Measurements from ENCODE around the gene PTPRG.

The PTPRG gene

GRCh38 chr3:61945657-61946056 is 384.3 kb downstream of the PTPRG start:
- TF ChIP-seq, protein P1, sequence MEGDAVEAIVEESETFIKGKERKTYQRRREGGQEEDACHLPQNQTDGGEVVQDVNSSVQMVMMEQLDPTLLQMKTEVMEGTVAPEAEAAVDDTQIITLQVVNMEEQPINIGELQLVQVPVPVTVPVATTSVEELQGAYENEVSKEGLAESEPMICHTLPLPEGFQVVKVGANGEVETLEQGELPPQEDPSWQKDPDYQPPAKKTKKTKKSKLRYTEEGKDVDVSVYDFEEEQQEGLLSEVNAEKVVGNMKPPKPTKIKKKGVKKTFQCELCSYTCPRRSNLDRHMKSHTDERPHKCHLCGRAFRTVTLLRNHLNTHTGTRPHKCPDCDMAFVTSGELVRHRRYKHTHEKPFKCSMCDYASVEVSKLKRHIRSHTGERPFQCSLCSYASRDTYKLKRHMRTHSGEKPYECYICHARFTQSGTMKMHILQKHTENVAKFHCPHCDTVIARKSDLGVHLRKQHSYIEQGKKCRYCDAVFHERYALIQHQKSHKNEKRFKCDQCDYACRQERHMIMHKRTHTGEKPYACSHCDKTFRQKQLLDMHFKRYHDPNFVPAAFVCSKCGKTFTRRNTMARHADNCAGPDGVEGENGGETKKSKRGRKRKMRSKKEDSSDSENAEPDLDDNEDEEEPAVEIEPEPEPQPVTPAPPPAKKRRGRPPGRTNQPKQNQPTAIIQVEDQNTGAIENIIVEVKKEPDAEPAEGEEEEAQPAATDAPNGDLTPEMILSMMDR (conservative IDR thresholded peaks at IDR 0.05; ENCODE audit: control insufficient read depth, insufficient read depth, low read depth, low read length) = no peak

DNA sequence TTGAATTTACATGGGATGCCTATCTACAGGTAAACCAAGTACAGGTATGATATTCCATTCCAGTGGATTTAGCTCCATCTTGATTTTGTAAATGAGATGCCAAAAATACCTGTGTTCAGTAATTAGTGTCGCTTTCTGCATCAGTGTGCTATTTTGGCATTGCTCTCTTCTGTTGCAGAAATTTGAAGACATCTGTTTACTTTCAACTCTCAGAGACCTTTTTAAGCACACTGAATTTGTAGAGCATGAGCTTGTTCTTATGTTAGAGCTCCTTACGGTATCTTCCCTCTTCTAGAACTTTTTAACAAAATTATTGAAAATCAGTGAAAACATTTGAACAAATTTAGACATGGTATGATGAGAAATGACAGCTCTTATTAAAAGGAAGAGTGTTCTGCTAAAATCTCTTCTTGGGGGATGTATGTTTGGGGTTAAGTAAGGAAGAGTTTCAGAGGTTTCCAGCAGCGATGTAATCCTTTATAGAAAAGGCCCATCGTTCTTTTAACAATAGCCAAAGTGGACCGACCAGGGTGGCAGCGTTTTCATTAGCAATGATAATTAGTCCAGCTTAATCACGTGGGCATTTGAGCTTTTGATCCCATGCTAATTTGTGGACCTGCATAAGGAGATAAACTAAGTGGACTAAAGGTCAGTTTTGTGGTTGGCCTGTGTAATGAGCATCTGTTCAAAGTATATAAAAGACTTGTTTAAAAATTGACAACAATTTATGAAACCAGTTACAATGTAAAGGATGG is 385.4 kb downstream of the PTPRG start:
- no peak for DNase-seq (ENCODE audit: low read depth)
- no peak overlapping the region for H3K4me3 ChIP-seq (ENCODE audit: control insufficient read depth, low read depth, low read length)
- TF ChIP-seq, protein P1 (conservative IDR thresholded peaks at IDR 0.05; ENCODE audit: control insufficient read depth, insufficient read depth, low read depth, low read length) = no peak

More at GRCh38 chr3:61945657-61946056, 384.3 kb downstream of the PTPRG start:
- DNase-seq (ENCODE audit: low read depth) = no peak
- no peak overlapping the region for H3K4me3 ChIP-seq (ENCODE audit: control insufficient read depth, low read depth, low read length)

GRCh38 chr3:61947456-61947855 is 386.1 kb downstream of the PTPRG start:
- TF ChIP-seq, protein P1 (conservative IDR thresholded peaks at IDR 0.05; ENCODE audit: control insufficient read depth, insufficient read depth, low read depth, low read length) = no peak
- no peak overlapping the region for H3K4me3 ChIP-seq (ENCODE audit: control insufficient read depth, low read depth, low read length)
- no peak for DNase-seq (ENCODE audit: low read depth)

- TF ChIP-seq, protein P1 (conservative IDR thresholded peaks at IDR 0.05; ENCODE audit: control insufficient read depth, insufficient read depth, low read depth, low read length) = no peak
Measured at GRCh38 chr3:61948699-61949305, 387.4 kb downstream of the PTPRG start.

GRCh38 chr3:61954097-61954540 is 392.7 kb downstream of the PTPRG start:
- DNase-seq (ENCODE audit: low read depth) = peak; percentile 88
- no peak overlapping the region for H3K4me3 ChIP-seq (ENCODE audit: control insufficient read depth, low read depth, low read length)
- TF ChIP-seq, protein P1 (conservative IDR thresholded peaks at IDR 0.05; ENCODE audit: control insufficient read depth, insufficient read depth, low read depth, low read length) = no peak

More at GRCh38 chr3:61948699-61949305, 387.4 kb downstream of the PTPRG start:
- no peak for DNase-seq (ENCODE audit: low read depth)
- no peak overlapping the region for H3K4me3 ChIP-seq (ENCODE audit: control insufficient read depth, low read depth, low read length)

DNA sequence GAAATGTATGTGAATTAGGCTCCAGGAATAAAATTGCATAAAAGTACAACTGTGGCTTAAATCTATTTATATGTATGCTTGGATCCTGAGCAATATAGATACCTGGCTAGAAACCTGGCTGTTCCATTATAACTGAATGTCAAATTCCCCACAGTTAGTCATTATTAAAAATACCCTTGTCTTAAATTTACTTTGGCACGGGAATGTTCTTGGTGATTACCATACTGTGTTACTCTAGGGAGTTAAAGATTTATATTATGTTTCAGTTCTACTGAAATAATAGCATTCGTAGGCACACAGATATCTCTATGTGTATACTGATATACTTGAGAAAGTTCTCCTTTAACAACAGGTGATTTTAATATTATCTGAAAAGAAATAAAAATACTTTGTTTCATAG is 394.1 kb downstream of the PTPRG start:
- TF ChIP-seq, protein P1 (conservative IDR thresholded peaks at IDR 0.05; ENCODE audit: control insufficient read depth, insufficient read depth, low read depth, low read length) = no peak
- H3K4me3 ChIP-seq (ENCODE audit: control insufficient read depth, low read depth, low read length) = no peak overlapping the region
- peak; percentile 26 for DNase-seq (ENCODE audit: low read depth)
